ENCODE measurements around the gene PARP1. TPM values are rescaled to one million over a fixed set of nuclear protein-coding genes. Genes with fewer than 3 reads are reported as not detected.

Gene PARP1
- total RNA-seq, 6 experiments from 2014 or later = 62.5 to 95.6 (median 91.9) TPM

DNA sequence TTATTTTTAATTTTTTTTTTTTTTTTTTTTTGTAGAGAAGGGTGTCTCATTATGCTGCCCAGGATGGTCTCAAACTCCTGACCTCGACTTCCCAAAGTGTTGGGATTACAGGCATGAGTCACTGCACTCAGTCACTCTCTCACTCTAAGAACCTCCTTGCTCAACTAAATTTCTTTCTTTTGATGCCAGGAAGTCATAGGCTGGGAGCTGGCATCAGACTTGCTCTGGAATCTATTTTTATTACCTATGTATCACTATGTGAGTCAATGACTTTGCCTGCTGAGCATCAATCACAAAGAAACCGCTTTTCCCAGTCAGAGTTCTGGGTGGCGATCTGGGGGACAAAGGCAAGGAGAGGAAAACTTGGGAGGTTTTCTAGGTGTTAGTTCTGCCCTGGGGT is 35.5 kb upstream of the PARP1 start:
- H3K4me3 Mint-ChIP-seq = no peak overlapping the region

DNA sequence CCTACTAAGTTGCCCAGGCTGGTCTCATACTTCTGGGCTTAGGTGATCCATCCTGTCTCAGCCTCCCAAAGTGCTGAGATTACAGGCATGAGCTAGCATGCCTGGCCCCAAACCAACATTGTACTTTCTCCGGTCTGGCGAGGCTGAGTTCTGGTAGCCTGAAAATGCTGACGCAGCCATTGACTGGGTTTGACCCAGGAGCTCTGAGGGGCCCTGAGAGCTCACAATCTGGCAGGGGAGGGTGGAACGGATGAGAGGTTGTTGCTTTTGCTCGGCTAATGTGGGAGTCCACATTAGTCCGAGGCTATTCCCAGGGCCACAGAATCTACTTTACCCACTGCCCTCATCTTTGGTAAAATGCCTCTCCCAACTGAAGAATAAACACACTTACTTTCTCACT is 35.1 kb upstream of the PARP1 start:
- Mint-ChIP-seq H3K27me3 (ENCODE audit: insufficient read depth) (peaks cover 21% of the 10 kb centered on the region), H3K9me3 (no peaks in the 10 kb centered on the region), H3K4me3 (no peak overlapping the region), H3K36me3 (ENCODE audit: low read depth) (no peaks in the 10 kb centered on the region), H3K4me1 (ENCODE audit: low read depth) (peaks cover 12% of the 10 kb centered on the region), H3K27ac (no peak overlapping the region)
- TF ChIP-seq, protein P1, sequence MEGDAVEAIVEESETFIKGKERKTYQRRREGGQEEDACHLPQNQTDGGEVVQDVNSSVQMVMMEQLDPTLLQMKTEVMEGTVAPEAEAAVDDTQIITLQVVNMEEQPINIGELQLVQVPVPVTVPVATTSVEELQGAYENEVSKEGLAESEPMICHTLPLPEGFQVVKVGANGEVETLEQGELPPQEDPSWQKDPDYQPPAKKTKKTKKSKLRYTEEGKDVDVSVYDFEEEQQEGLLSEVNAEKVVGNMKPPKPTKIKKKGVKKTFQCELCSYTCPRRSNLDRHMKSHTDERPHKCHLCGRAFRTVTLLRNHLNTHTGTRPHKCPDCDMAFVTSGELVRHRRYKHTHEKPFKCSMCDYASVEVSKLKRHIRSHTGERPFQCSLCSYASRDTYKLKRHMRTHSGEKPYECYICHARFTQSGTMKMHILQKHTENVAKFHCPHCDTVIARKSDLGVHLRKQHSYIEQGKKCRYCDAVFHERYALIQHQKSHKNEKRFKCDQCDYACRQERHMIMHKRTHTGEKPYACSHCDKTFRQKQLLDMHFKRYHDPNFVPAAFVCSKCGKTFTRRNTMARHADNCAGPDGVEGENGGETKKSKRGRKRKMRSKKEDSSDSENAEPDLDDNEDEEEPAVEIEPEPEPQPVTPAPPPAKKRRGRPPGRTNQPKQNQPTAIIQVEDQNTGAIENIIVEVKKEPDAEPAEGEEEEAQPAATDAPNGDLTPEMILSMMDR (IDR thresholded peaks at IDR 0.05) = no peak
- no peak for DNase-seq

More for the DNA sequence above, 35.5 kb upstream of the PARP1 start:
- Mint-ChIP-seq H3K27ac (peak overlapping the region; percentile 8; the same call in 1 of the 2 replicates), H3K9me3 (no peaks in the 10 kb centered on the region), H3K27me3 (ENCODE audit: insufficient read depth) (peaks cover 19% of the 10 kb centered on the region), H3K36me3 (ENCODE audit: low read depth) (no peaks in the 10 kb centered on the region), H3K4me1 (ENCODE audit: low read depth) (peaks cover 12% of the 10 kb centered on the region)
- DNase-seq = peak; percentile 69
- TF ChIP-seq, protein P1 (IDR thresholded peaks at IDR 0.05) = no peak

DNA sequence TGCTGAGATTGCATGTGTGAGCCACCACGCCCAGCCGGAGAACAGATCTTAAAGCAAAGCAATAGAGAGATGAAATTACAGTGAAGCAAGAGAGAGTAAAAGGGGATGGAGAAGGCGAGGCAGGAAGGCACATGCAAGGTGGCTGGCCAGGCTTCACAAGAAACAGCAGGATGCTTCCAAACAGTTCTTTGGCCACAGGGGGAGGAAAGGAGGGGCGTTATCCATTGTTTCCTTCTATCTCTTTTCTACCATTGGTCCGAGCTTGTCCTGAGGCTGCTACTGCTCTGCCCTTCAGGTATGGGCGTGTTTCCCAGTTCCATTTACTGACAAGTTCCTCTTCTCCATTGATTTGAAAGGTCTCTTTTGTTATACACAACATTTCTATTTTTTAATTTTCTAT is 33.7 kb upstream of the PARP1 start:
- no peaks in the 10 kb centered on the region for H3K36me3 Mint-ChIP-seq (ENCODE audit: low read depth)
- TF ChIP-seq, protein P1 (IDR thresholded peaks at IDR 0.05) = no peak
- H3K4me3 Mint-ChIP-seq = no peak overlapping the region
- H3K27me3 Mint-ChIP-seq (ENCODE audit: insufficient read depth) = peaks cover 25% of the 10 kb centered on the region
- no peaks in the 10 kb centered on the region for H3K9me3 Mint-ChIP-seq
- no peak for DNase-seq
- H3K27ac Mint-ChIP-seq = no peak overlapping the region
- peaks cover 12% of the 10 kb centered on the region for H3K4me1 Mint-ChIP-seq (ENCODE audit: low read depth)

DNA sequence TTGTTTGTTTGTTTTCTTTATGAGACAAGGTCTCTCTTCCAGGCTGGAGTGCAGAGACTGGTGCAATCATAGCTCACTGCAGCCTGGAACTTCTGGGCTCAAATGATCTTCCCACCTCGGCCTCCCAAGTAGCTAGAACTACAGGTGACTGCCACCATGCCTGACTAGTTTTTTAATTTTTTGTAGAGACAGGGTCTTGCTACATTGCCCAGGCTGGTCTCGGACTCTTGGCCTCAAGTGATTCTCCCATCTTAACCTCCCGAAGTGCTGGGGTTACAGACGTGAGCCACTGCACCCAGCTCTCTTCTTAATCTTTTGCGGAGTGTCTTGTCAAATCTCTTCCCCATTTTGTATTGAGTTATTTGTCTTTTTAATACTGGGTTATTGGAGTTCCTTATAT is 32.6 kb upstream of the PARP1 start:
- no peaks in the 10 kb centered on the region for H3K36me3 Mint-ChIP-seq (ENCODE audit: low read depth)
- no peaks in the 10 kb centered on the region for H3K9me3 Mint-ChIP-seq
- H3K4me3 Mint-ChIP-seq = no peak overlapping the region
- peaks cover 27% of the 10 kb centered on the region for H3K27me3 Mint-ChIP-seq (ENCODE audit: insufficient read depth)
- TF ChIP-seq, protein P1 (IDR thresholded peaks at IDR 0.05) = no peak
- H3K27ac Mint-ChIP-seq = no peak overlapping the region
- H3K4me1 Mint-ChIP-seq (ENCODE audit: low read depth) = peaks cover 12% of the 10 kb centered on the region
- no peak for DNase-seq

DNA sequence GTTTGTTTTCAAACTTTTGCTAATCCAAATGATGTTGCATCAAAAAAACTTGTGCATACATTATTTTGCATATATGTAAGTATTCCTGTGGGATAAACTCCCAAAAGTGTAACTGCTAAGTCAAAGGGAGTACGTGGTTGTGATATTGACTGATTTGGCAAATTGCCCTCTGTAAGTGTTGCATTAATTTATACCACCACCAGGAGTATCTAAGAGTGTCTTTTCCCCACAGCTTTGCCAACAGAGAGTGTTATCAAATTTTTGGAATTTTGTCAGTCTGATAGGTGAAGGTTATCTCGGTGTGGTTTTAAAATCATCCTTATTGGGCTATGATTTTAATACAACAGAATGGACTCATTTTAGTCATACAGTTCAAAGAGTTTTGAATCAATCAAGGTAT is 30.1 kb upstream of the PARP1 start:
- peak; percentile 13 for DNase-seq
- TF ChIP-seq, protein P1 (IDR thresholded peaks at IDR 0.05) = peak; percentile 58
- H3K27me3 Mint-ChIP-seq (ENCODE audit: insufficient read depth) = peaks cover 26% of the 10 kb centered on the region

More for the DNA sequence above, 30.1 kb upstream of the PARP1 start:
- Mint-ChIP-seq H3K36me3 (ENCODE audit: low read depth) (no peaks in the 10 kb centered on the region), H3K4me1 (ENCODE audit: low read depth) (no peaks in the 10 kb centered on the region), H3K9me3 (no peaks in the 10 kb centered on the region), H3K27ac (no peak overlapping the region), H3K4me3 (no peak overlapping the region)
